ENCODE results near the gene PTDSS2. TPM values are rescaled to one million over a fixed set of nuclear protein-coding genes. Genes with fewer than 3 reads are reported as not detected.

The PTDSS2 gene
- total and polyA plus RNA-seq, 2 of the 4 experiments (the other 2 are of a cell fraction): 23.5 to 26.6 TPM

- peaks cover 12 to 75% of the 10 kb centered on the region in 2 experiments for H3K79me1 ChIP-seq (ENCODE audit: low read depth in 1 of 2, low read length in 2 of 2)
- no peaks in the 10 kb centered on the region for H3K9me3 ChIP-seq (ENCODE audit: control insufficient read depth, insufficient read depth, low read length)
- no peak overlapping the region for H2AFZ ChIP-seq (replicated peaks; ENCODE audit: low read length, poor library complexity)
- H3K14ac ChIP-seq (replicated peaks; ENCODE audit: low read depth, low read length): no peak overlapping the region
- no peak overlapping the region for H3K18ac ChIP-seq (ENCODE audit: low read depth, low read length)
- H3K36me3 ChIP-seq (ENCODE audit: control insufficient read depth, insufficient read depth, low read length): peaks cover 23% of the 10 kb centered on the region
- H2AK5ac ChIP-seq (ENCODE audit: low read depth, low read length): no peak overlapping the region
- ChIA-PET POLR2A (ENCODE audit: unreplicated experiment) (no interaction called here), CTCF (no interaction called here)
- in situ Hi-C loops (cut with MboI; ENCODE audit: low sequenced_read_pairs): loop anchor here (10.0 kb wide), 1 partner anchor 148 kb away; the partner anchor contains the start of gene IFITM2
- no peak overlapping the region for H4K91ac ChIP-seq (ENCODE audit: insufficient read depth, low read depth, low read length)
- intact Hi-C loops (cut with micrococcal nuclease): no loop called here
- H3K4me3 ChIP-seq (ENCODE audit: insufficient read depth, low read depth, low read length): no peak overlapping the region
- peak overlapping the region; percentile 34 for H2AK9ac ChIP-seq (replicated peaks; ENCODE audit: low read depth, low read length, poor library complexity)
- H2BK20ac ChIP-seq (ENCODE audit: low read depth, low read length): no peak overlapping the region
- H4K5ac ChIP-seq (ENCODE audit: low read depth, low read length): no peak overlapping the region
- H3K4me1 ChIP-seq (ENCODE audit: control insufficient read depth, insufficient read depth, low read length): peaks cover 6% of the 10 kb centered on the region
- H3K9ac ChIP-seq (ENCODE audit: low read depth, low read length): no peak overlapping the region
- no peak overlapping the region for H3K23ac ChIP-seq (ENCODE audit: low read depth, low read length)
- H4K8ac ChIP-seq (ENCODE audit: low read depth in 2 of 2, low read length in 2 of 2): no peak overlapping the region
- ATAC-seq (ENCODE audit: low read depth) (no peak), DNase-seq (no peak)
- no peaks in the 10 kb centered on the region for H3K27me3 ChIP-seq (ENCODE audit: control insufficient read depth, insufficient read depth, low read length)
- H3K27ac ChIP-seq (ENCODE audit: insufficient read depth, low read length): no peak overlapping the region
- no peak overlapping the region for H2BK15ac ChIP-seq (ENCODE audit: low read depth, low read length)
- H2BK120ac ChIP-seq (ENCODE audit: low read depth, low read length): no peak overlapping the region
- dilution Hi-C loops (cut with HindIII; ENCODE audit: low sequenced_read_pairs, unreplicated experiment): no loop called here
- no TSS peak for BruUV-seq (replicated peaks)
- H3K56ac ChIP-seq (ENCODE audit: extremely low read depth, insufficient read depth, low read length): no peak overlapping the region
- H4K20me1 ChIP-seq (ENCODE audit: insufficient read depth, low read length): peaks cover 33% of the 10 kb centered on the region
- 94% methylated on average over 13 of the region's 19 CpGs; no CpG with 5 or more reads in 1 of the 2 experiments for WGBS, 2 experiments (ENCODE audit: extremely low coverage in 2 of 2, insufficient read length in 1 of 2)
- TF ChIP-seq POLR2A (IDR thresholded peaks at IDR 0.05; ENCODE audit: low read depth, low read length): no peak
- TF ChIP-seq RCOR1 (IDR thresholded peaks at IDR 0.05; ENCODE audit: insufficient replicate concordance, low read length): no peak
- H3K4me2 ChIP-seq (ENCODE audit: low read depth, low read length): no peak overlapping the region
- H2BK5ac ChIP-seq (ENCODE audit: low read depth, low read length, poor library complexity, severe bottlenecking): no peak overlapping the region
- H3K9me1 ChIP-seq (ENCODE audit: insufficient read depth, low read length): 0 out of 2 replicates have a peak, but pooled peaks cover 4% of the 10 kb centered on the region
- H3K4ac ChIP-seq (ENCODE audit: low read depth, low read length): no peak overlapping the region
Observed at GRCh38 chr11:452916-453527, 2.9 kb downstream of the PTDSS2 start.
